Measurements from ENCODE around the gene IRF2.

Gene IRF2

GRCh38 chr4:184450045-184450444 lies 24.3 kb downstream of the IRF2 start:
- DNase-seq = no peak

- no peak for DNase-seq
These were observed 25.5 kb downstream of the IRF2 start for GRCh38 chr4:184448821-184449220.

GRCh38 chr4:184448141-184448540 lies 26.2 kb downstream of the IRF2 start:
- DNase-seq = no peak

DNA sequence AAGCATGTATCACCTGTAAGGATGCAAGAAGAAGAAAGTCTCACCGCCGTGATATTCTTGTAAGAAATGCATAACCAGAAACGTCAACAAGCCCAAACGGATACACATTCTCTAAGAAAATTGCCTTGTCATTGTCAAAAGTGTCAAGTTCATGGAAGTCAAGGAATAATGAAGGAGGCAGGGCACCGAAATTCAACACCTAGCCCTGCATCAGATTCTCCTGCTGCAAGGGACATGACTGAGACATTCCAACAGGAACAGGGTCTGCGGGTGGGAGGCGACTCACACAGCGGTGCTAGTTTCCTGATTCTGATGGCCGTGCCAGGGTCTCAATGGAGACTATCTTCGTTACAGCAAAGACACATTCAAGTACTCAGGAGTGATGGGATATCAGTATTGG lies 26.7 kb downstream of the IRF2 start:
- DNase-seq = no peak

DNA sequence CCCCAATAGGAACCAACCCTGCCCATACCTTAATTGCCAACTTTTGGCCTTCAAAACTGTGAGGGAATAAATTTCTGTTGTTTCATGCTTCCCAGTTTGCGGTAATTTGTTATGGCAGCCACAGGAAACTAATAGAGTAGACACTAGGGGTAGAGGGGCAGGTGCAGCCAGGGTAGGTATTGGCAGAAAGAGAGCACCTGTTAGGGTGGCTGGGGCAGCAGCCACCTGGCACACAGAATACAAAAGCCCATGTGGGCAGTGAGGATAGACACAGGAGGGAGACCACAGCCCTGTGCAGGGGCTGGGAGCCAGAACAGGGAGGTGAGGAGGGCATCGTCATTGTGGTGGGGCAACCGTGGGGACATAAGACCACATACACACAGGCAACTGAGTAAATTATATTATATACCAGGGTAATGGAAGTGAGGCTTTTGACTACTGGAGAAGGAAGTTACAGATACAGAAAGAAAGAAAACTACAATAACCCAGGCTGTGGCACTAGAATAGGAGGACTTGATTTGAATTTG lies 28.2 kb downstream of the IRF2 start:
- no peak for DNase-seq

- DNase-seq = no peak
These were observed 29.4 kb downstream of the IRF2 start for GRCh38 chr4:184444953-184445309.

DNA sequence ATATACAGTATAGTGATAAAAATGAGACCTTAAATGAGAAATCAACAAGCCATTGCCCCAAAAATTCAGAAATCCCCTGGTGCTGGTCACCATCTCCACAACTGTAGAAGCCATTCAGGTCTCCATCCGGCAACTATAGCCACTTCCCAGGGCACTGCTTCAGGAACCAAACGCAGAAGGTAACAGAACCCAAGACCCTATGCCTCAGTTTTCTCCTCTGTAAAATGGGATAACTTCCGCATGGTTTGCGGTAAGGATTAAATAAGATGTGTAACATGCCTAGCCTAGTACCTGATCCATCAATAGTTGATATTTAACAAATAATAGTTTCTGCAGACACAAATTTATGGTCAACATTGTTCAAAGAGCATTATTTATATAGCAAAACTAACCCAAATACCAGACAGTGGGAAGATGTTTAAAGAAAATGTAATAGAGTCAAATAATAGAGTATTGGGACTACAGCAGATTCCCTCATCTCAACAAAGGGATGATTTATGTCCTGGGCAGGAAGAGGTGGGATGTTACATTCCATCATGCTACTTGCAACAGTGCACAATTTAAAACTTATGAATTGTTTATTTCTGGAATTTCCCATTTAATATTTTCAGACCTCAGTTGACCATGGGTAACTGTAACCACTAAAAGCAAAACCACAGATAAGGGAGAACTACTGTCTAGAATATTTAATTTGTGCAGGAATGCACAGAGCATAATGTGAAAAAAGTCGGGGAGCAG lies 30.0 kb downstream of the IRF2 start:
- no peak for DNase-seq

GRCh38 chr4:184443318-184443717 lies 31.0 kb downstream of the IRF2 start:
- no peak for DNase-seq

DNA sequence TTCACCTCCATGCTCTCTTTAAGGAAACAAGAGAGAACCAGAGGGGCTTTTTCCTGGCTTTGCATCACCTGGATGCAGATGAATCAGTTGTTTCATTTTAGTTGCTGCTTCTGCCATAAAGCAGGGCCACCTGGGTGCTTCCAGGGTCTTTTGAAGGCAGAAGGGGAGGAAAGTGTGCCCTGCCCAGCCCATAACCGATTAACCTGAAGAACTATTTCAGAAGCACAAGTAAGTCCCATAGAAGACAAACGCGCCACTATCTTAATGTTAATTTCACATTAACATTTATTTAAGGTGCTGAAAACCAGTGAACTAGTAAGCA lies 32.1 kb downstream of the IRF2 start:
- no peak for DNase-seq

GRCh38 chr4:184441461-184442313 lies 32.7 kb downstream of the IRF2 start:
- DNase-seq = no peak

DNA sequence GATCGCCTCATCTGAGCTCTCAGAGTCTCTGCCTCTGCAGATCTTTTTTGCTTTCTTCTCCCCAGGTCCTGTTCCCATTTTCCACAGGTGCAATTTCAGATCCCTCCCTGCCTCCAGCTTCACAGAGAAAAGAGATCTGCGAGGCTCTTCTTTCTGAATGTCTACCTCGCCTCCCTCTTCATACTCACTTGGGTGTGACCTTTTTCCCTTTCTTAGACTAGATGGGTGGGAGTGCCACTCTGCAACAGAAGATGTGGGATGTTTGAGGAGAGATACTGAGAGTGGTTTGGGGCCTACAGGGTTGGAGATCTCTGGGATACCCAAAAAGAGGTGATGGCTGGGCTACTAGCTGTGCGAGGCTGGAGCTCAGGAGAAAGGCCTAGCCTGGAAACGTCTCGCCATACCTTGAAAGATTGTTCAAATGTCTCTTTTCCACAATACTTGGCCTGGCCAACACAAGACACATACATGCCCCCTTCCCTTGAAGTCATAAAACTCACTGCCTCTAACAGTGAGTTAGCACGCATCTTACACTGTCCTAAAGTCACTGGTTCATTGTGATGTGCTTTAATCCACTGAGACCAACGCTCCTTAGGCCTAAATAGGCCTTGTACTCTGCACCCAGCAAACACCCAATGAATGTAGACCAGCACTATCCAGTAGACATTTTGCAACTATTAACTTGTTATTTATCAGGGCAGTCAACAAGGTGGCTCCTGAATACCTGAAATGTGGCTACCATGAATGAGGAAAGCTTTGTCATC lies 33.6 kb downstream of the IRF2 start:
- no peak for DNase-seq

- DNase-seq = no peak
These were observed 34.3 kb downstream of the IRF2 start for GRCh38 chr4:184439856-184440594.

DNA sequence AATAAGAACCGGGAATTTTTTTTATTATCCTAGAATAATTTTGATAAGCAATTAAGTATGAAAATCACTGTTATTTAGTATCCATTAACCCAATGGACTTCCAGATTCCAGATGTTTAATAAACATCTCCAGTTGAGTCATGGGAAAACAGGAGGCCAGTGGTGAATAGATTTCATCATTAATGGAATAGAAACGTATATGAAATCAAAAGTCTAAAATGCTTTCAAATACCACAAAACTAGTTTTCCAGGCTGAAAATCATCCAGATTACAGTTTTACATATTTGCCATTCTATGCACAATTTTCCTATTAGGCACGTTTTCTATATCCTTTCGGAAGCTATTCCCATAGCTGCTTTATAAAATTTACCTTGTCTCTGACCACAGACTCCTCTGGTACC lies 35.0 kb downstream of the IRF2 start:
- DNase-seq = no peak

GRCh38 chr4:184438375-184438774 lies 36.0 kb downstream of the IRF2 start:
- no peak for DNase-seq

- no peak for DNase-seq
These were observed 36.6 kb downstream of the IRF2 start for GRCh38 chr4:184437565-184438265.

DNA sequence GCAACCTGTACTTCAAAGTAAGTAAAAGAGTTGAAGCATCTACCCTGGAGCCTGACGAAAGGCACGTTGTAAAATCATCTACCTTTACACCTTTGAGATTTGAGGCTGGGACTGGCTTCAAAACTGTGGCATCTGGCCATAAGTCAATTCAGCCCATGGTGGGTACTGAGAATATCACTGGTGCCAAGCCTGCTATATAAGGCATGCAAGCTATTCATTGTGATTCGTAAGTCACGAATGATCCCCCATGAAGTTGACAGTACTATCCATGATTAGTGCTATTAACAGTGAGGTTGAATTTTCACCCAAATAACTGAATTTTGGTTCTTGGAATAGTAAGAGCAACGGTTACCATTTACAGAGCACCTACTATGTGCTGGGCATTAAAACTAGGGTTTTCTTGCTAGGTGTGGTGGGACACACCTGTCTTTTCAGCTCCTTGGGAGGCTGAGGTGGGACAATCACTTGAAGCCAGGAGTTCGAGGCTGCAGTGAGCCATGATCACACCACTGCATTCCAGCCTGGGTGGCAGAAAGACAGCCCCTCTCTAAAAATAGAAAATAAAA lies 39.8 kb downstream of the IRF2 start:
- DNase-seq = no peak

- no peak for DNase-seq
These were observed 40.3 kb downstream of the IRF2 start for GRCh38 chr4:184434021-184434420.

GRCh38 chr4:184433258-184433892 lies 41.0 kb downstream of the IRF2 start:
- no peak for DNase-seq

DNA sequence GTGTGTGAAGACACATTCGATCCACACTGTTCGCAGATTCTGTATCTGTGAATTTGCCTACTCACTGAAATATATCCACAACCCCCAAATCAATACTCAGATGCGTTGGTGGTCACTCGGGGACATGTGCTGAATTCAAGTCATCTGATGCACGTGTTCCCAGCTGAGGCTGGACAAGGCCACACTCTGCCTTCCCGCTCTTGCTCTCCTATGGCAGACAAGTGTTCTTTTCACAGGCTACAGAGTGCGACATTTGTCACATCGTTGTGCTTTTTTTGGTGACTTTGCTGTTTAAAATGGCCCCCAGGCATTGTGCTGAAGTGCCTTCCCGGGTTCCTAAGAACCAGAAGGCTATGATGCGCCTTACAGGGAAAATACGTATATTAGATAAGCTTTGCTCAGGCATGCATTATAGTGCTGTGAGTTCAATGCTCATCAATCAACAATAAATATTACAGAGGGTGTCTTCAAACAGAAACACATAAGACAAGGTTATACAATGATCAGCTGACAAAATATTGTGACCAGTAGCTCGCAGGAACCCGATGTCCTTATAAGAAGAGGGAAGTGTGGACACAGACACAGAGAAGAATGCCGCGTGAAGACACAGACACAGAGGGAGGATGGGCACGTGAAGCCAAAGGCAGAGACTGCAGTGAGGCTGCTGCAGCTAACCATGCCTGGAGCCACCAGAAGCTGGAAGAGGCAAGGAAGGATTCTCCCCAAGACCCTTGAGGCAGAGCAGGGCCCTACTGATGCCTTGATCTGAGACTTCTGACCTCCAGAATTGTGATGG lies 42.0 kb downstream of the IRF2 start:
- no peak for DNase-seq

DNA sequence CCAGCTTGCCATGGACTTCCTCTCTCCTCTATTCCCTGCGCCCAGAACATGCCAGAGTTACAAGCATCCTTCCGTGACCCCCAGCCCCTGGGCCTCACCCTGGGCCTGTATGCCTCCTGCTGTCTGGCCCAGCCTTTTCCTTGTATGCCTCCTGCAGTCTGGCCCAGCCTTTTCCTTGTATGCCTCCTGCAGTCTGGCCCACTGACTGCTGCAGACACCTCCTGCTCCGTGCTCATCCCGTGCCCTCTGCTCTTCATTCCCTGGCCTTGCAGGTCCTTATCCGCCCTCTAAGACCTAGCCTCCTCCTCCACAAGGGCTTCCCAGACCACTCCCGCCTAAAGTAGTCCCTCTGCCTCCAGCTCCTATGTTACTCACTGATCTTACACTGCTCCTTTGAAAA lies 44.2 kb downstream of the IRF2 start:
- DNase-seq = no peak

DNA sequence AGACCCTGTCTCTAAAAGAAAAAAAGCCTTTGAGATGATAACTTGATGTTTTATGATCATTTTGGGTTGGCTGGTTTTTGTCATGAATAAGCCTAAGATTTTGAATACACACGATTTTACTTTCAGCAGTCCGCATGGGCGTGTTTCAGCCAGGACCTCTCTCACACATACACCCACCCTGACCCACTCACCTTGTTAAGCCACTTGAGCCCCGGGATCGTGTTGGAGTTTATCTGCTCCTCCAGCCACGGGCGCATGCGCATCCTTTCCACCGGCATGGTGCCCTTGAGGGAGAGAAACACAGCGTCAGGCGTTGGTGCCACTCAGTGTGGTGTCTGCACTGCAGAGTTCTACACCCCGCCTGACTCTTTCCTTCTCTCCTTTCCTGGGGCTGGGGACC lies 45.6 kb downstream of the IRF2 start:
- DNase-seq = no peak
